Activated CD4-positive, alpha-beta T cell treated with anti-CD3 and anti-CD28 coated beads for 48 hours (primary cell): ENCODE results near the gene B4GALT5.
"Not testable (repeated sequence)": the region's sequence is repeated elsewhere in the genome, so short reads cannot be mapped to it uniquely, and the experiment has no call there.

Experiments used
- DNase-seq: peaks from one replicate; pipeline ENCODE4 v3.0.0-alpha.2; 2020

B4GALT5 gene, protein sequence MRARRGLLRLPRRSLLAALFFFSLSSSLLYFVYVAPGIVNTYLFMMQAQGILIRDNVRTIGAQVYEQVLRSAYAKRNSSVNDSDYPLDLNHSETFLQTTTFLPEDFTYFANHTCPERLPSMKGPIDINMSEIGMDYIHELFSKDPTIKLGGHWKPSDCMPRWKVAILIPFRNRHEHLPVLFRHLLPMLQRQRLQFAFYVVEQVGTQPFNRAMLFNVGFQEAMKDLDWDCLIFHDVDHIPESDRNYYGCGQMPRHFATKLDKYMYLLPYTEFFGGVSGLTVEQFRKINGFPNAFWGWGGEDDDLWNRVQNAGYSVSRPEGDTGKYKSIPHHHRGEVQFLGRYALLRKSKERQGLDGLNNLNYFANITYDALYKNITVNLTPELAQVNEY

DNA sequence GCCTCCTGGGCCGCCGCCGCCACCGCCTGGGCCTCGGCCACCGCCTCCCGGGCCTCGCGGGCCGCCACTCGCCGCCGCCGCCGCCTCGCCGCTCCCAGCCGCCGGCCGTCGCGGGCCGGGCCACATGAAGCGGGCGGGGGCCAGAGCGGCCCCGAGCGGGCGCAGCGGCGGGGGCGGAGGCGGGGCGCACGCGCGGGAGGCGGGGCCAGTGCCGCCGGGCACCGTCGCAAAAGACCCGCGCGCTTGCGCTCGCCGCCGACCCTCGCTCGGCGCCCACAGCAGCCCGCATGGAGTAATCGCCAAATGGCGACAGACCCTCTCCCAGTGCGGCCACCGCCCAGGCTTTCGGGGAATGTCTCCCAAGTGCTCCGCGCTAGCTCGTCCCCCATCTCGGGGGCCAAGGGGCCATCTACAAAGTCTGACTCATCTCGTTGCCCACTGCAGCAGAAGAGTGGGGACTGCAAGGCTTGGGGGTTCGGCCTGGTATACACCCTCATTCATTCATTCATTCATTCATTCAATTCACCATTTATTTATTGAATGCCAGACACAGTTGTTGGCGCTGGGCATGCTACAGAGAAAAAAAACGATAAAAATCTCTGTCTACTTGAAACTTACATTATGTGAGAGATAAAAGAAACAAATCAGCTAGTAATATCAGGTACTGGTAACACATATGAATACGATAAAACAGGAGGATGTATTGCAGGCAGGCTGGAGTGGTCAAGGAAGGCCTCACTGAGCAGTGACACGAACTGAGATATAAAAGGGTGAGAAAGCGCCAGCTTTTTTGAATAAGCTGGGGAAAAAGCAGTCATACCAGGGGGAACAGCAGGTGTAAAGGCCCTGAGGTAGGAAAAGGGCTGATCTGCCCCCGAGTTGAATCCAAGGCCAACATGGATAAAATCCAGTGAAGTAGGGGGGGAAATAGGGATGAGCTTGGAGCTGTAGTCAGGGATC lies at the start of gene B4GALT5:
TSS of gene B4GALT5 (minus strand) at position 126 of the 960 bp plus-strand sequence. CDS start 188 bp downstream, outside the sequence.
- peak; percentile 72 for DNase-seq

DNA sequence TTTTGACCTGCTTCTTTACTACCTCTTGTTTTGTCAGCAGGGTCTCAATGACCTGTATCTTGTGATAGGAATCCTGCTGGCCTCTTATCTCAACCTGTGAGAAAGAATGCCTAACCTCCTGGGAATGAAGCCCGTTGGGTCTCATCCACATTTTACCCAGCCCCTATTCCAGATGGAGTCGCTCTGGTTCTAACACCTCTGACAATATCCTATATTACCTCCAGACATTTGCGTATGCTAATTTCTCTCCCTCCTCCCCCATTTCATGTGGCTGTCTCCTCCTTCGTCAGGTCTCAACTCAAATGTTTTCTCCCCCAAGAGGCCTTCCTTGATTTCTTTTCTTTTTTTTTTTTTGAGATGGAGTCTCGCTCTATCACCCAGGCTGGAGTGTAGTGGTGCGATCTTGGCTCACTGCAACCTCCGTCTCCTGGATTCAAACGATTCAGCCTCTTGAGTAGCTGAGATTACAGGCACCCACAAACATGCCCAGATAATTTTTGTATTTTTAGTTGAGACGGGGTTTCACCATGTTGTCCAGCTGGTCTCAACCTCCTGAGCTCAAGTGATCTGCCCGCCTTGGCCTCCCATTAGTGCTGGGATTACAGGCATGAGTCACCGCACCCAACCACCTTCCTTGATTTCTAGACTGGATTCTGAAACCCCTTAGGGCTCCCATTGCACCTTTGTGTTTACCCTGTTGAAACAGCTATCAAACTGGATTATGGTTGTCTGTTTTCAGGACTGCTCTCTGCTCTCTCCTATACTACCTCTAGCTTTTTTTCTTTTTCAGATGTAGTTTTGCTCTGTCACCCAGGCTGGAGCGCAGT lies 49.5 kb upstream of the B4GALT5 start:
- no peak for DNase-seq

DNA sequence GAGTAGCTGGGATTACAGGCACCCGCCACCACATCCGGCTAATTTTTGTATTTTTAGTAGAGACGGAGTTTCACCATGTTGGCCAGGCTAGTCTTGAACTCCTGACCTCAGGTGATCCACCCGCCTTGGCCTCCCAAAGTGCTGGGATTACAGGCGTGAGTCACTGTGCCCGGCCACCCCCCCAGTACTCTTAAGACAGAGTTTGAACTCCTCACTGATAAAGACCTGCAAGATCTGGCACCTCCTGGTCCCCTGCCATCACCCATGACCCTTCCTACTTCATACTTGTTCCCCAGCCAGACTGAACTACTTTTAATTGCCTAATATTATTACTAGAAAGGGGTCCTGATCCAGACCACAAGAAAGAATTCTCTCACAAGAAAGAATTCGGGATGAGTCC lies 48.2 kb upstream of the B4GALT5 start:
- DNase-seq = not testable (repeated sequence)

DNA sequence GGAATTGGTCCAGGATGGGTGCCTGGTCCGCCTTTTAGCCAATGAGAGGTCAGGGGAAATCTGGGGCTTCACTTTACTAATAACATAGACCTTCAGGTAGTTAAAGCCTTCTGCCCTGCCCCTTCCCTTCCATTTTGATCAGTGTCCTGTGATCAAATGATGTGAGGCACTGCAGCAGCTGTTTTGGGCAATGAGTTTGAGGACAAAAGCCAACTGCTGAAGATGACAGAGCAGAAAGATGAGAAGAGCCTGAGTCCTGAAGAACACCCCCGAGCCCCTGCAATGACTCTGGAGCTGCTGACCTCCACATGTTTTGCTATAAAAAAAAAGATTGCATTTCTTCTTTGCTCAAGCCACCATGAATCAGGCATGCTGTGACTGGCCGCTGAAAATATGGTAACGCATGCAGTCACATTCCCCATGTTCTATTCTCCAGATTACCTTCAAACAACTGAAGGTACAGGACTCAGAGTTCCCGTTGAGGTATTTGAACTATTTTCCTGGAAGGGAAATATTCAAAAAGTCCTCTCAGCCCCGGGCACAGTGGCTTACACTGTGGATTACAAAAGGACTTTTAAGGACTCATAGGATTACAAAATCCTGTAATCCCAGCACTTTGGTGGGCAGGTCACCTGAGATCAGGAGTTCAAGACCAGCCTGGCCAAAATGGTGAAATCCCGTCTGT lies 45.7 kb upstream of the B4GALT5 start:
- no peak for DNase-seq

DNA sequence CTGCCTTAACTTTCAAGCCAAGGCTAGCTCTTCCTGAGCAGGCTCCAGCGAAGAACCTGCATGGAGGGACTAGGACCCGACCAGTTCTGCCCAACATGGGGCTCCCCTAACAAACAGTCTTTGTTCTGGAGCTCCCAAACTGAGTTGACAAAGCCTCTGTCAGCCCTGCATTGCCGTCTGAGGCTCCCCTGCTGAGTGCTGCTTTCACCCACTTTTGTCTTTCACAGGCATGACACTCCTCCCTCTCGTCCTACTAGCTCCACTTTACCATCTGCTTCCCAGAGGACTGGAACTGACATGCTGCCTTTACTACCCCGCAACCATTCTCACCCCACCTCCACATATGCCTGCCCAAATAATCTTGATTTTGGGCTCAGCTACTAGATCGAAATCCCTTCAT lies 45.1 kb upstream of the B4GALT5 start:
- DNase-seq = no peak

DNA sequence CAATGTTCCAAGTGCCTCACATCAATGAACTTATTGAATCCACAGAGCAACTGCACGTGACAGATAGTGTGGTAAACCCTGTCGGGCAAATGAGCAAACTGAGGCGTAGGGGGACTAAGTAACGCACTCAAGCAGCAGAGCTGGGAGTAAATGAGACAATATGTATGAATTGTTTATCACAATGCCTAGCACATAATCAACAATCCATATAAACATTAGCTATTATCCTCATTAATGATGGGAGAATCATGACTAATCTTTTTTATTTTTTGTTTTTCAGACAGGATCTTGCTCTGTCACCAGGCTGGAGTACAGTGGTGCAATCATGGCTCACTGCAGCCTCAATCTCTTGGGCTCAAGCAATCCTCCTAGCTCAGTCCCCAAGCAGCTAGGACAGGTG lies 43.9 kb upstream of the B4GALT5 start:
- no peak for DNase-seq

DNA sequence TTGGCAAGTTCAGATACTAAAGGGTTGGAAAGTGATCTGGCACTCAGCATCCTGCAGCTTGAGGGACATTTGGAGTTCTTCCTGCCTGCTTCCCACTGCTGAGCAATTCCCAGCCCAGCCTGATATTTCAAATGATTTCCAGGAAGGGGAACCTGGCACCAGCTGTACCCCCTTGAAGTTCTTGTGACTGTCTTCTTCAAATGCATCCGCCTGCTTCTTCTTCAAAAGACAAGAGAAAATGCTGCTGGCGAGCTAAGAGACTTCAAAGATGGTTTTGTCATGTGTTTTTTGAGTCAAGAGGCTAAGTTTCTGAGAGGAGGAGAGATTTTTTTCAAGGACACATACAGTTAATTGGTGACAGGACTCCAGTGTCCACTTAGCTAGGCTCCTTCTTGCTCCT lies 42.6 kb upstream of the B4GALT5 start:
- DNase-seq = no peak

DNA sequence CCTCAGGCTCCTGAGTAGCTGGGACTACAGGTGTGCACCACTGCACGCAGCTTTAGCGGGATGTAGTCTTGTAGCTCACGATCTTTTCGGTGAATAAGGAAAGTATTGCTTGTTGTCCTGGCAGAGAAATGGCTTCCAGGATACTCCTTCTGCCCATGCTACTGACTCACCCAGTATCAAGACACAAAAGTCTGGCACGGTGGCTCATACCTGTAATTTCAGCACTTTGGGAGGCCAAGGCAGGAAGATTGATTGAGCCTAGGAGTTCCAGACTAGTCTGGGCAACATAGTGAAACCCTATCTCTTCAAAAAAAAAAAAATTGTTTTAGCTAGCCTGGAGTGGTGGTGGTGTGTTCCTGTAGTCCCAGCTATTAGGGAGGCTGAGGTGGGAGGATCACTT lies 40.9 kb upstream of the B4GALT5 start:
- DNase-seq = no peak

DNA sequence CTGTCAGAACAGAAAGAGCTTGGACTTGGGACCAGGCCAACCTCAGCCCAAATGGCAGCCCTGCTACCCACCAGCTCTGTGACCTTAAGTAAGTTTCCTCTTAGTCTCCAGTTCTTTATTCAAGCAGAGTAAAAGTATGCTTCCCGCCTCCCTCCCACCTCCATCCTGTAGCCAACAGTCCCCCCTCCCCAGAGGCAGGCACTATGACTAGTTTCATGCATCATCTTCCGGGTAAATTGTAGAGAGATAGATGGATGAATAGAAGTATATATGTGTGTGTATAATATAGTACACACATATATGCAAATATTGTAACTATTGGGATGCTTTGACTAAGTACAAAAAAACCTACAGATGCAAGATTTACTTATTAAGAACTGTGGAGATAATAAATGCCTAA lies 39.5 kb upstream of the B4GALT5 start:
- DNase-seq = no peak

DNA sequence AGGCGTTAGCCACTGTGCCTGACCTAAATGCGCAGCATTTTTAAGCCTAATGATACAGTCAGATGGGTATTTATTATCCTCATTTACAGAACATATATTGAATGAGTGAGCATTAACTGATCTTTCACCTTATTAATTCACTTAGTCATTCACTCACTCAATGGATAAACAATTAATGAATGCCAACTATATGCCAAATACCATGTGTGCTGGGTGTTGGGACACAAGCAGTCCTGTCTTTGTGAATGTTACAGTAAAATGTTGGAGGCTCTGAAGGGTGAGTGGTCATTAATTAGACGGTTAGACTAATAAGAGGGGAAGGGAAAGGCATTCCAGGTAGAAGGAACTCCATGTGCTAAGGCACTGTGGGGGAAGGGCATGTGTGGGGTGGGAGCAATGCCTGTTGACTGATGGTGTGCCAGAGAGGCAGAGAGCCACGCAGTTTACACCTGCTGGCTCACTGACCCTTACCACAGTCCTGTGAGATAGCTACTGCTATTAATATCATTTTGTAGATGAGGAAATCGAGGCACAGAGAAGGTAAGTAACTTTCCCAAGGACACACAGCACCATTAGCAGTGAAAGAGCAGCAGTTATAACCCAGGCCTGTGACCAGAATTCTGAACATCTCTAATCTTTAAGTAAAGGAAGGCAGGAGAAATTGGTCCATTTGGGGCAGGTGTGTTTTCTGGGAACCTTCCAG lies 38.7 kb upstream of the B4GALT5 start:
- DNase-seq = no peak

DNA sequence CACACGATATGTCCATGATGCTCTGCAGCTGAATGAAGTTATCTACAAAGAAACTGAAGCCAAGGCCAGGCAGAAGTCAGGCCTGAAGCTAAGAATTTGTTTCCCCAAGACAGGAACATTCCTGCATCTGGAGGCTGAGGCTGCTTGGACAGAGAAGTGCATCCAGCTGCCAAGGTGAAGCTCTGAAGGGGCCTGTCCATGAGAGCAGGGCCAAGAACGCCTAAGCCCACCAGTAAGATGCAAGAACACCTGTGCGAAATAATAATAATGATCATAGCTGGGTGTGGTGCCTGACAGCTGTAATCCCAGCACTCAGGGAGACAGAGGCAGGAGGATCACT lies 37.7 kb upstream of the B4GALT5 start:
- DNase-seq = no peak

DNA sequence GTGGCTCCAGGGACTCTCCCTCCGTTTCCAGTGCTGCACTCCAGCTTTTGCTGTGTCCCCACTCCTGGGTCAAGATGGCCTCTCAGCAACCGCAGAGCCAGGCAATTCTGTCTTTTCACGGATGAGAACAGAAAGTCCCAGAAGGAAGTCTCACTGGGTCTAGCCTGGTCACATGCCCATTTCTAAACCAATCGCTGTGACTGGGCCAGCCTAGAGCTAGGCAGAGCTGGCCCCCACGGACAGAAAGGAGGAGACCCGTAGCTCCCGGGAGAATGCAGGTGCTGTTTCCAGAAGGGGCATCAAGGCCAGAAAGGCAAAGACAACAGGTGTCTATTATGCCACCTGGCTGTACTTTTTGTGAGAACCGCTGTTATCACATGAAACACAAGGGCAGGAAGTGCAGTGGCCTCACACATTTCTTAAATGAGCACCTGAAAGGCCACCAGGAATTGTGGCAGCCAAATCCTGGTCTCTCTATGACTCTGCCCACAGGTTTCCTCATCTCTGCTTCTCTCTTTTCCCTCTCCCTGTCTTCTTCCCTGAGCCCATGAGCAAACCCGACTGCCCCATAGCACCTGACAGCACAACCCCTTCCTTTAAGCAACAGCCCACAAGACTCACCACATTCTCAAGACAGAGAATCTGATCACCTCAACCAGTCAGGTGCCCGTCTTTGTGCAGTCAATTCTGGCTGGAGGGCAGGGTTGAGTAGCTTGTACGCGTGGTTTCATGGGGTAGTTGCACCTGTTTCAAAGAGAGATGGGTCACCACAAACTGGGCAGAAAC lies 37.1 kb upstream of the B4GALT5 start:
- DNase-seq = peak; percentile 5

DNA sequence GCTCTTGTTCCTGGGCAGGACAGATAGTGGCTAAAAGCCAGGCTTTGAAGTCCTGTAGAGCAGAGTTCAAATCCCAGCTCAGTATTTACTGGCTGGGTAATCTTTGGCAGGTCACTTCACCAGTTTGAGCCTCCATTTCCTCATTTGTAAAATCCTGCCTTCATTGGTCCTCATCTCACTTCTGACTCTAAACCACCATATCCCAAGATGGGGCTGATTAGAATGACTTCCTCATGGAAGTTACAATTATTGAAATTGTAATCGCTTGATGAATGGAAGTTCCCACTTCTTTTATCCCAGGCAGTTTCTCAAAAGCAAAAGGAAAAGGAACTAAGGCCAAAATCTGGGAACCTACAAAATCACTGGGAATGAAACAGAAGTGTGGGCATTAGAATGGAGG lies 35.9 kb upstream of the B4GALT5 start:
- no peak for DNase-seq

DNA sequence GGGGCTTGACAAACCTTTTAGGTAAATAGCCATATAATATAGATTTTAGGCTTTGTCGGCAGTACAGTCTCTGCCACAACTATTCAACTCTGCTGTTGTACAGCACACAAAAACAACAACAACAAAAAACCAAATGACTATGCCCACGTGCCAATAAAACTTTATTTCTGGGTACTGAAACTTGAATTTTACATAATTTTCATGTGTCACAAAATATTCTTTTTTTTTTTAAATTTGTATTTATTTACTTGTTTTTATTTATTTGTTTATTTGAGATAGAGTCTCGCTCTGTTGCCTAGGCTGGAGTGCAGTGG lies 34.8 kb upstream of the B4GALT5 start:
- no peak for DNase-seq

DNA sequence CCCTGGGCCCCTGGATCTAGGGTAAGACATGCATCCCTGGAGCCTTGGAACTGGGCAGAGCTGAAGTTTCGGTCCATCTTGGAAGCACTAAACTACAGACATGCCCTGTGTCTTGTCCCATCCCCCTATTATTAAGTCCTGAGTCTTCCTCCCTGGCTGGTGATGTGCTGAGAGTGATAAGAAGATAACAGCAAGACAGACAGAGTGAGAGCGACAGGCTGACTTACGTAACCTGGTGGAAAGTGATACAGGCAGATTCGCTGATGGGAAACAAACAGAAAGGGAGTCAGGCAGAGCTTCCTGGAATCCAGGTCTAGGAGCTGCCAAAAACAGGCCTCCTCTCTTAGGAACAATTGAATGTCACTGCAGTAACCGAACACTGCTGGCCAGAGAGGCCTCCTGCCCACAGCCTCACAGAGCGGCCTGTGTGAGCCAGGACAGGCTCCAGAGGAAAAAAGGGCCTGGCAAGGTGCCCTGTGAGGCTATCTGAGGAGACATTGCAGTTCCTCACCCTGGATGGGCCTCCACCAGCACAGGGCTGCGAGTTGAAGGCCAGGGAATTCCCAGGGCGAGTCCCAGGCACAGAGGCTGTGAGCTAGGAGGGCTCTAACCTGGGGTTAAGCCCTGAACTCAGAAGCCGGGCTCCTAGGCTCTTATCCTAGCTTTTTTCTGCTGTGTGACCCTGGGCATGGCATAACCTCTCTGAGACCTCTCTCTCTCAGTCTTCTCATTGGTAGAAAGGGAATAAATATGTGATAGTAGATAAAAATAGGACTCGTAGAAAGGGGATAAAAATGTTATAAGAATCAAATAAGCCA lies 34.2 kb upstream of the B4GALT5 start:
- no peak for DNase-seq

DNA sequence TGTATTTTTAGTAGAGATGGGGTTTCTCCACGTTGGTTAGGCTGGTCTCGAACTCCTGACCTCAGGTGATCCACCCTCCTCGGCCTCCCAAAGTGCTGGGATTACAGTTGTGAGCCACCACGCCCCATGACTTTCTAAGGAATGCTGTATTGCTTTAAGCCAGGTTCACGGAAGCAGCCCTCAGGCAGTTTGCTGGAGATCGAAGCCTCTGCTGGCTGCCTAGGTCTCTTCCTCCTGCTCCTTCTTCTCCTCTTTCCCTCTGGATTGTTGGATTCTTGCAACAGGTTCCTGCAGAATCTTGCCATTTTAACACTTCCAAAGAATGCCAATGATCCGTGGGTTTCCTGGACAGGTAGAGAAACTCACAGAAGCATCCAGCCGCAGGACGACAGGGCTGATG lies 29.3 kb upstream of the B4GALT5 start:
- DNase-seq = no peak

DNA sequence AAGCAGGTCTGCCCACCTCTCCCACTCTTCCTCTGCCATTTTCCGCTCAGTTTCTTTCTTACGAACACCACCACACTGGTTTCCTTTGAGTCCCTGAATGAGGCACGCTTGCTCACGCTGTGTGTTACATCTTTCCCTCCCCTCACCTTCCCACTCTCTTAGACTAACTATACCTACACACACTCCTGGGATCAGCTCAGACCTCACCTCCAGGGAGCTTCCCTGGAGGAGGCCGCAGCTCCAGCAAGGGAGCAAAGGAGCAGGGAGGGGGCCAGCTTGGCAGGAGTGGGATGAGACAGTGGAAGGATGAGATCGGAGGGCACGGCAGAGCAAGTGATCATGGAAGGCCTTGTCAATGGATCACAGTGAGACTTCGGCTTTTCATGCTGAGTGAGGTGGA lies 28.3 kb upstream of the B4GALT5 start:
- DNase-seq = no peak

DNA sequence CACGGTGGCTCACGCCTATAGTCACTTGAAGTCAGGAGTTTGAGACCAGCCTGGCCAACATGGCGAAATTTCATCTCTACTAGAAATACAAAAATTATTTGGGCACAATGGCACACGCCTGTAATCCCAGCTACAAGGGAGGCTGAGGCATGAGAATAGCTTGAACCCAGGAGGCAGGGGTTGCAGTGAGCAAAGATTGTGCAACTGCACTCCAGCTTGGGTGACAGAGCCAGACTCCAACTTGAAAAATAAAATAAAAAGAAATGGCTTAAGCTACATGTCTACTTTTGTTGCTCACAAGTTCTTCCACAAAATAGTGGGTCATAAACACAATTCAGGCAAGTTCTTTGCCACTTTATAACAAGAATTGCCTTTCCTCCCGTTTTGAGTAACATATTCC lies 27.1 kb upstream of the B4GALT5 start:
- no peak for DNase-seq

DNA sequence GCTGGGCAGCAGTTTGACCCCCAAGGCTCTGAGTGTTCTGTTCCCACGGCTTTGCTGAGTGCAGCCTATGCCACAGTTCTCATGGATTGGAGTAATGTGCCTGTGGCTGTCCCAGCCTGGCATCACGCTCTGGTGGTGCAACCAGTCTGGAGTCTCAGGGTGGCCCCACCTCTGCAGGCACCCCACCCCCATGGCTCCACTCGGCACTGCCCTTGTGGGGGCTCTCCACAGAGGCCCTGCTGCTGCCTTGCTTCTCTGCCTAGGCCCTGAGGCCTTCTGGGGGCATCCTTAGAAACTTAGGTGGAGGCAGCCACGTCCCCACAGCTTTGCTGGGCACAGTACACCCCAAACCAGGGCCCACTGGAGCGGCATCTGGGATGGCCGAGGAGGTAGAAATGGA lies 25.4 kb upstream of the B4GALT5 start:
- no peak for DNase-seq

DNA sequence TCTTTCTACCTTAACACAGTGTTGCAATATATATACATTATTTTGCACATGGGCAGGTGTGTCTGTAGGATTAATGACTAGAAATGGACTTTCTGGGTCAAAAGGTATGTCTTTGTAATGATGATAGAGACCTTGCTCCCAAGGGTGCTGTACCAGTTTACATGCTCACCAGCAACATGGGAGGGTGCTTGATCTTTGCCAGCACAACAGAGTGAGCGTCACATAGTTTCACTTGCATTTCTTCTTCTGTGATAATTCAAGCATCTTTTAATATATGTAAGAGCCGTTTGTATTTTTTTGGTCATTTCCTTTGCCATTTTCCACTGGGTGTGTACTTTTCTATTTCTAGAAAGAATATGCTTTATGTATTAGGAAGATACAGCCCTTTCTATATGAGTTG lies 23.6 kb upstream of the B4GALT5 start:
- no peak for DNase-seq
